GM12892 (cell line): ENCODE measurements around the gene SEPTIN8.
"Not testable (repeated sequence)": the region's sequence is repeated elsewhere in the genome, so short reads cannot be mapped to it uniquely, and the experiment has no call there.

ENCODE experiments used
- POLR2A ChIP-seq: IDR thresholded peaks from 2 replicates; pipeline ENCODE4 v1.6.1; 2011; ENCODE audit warnings: low read depth, low read length, control low read depth
- POLR2AphosphoS5 ChIP-seq: IDR thresholded peaks from 2 replicates; pipeline ENCODE4 v1.6.1; 2011; ENCODE audit warnings: low read depth, low read length, control low read depth
- TAF1 ChIP-seq: IDR thresholded peaks from 2 replicates; pipeline ENCODE4 v1.6.1; 2011; ENCODE audit warnings: low read depth, mild to moderate bottlenecking, control low read depth, low read length, borderline replicate concordance

DNA sequence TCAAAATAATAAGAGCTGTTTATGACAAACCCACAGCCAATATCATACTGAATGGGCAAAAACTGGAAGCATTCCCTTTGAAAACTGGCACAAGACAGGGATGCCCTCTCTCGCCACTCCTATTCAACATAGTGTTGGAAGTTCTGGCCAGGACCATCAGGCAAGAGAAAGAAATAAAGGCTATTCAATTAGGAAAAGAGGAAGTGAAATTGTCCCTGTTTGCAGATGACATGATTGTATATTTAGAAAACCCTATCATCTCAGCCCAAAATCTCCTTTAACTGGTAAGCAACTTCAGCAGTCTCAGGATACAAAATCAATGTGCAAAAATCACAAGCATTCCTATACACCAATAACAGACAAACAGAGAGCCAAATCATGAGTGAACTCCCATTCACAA, 27.2 kb upstream of the SEPTIN8 start:
- TF ChIP-seq POLR2AphosphoS5, POLR2A, TAF1: not testable (repeated sequence)
